ENCODE measurements around the gene RNF168.

DNA sequence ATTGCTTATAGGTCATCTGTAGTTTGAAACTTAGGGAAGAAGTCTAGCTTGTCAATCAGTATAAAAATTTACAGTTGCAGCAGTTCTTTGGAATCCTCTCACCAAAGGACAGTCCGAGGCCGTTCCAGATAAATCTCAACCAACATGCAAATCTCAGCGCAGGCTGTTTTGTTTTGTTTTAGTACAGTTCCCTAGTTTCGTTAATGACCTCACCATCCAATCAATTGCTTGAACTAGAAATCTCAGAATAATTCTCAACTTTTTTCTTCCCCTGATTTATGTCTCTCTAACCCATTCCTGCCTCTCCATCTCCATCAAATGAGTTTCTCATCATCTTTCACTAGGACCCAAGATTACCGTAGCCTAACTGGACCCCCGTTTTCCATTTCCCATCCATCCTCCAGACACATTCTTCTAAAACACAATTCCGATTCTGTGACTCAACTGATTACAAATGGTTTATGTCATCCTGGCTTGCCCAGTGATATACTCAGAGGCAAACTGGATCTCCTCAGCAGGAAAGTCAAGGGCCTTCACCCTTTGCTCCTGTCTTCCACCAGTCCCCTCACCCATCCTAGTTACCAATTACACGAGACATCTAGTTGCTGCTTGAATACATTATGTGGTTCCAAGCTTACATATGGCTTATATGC, 10.3 kb upstream of the RNF168 start:
- TF ChIP-seq, protein P1, sequence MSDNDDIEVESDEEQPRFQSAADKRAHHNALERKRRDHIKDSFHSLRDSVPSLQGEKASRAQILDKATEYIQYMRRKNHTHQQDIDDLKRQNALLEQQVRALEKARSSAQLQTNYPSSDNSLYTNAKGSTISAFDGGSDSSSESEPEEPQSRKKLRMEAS (IDR thresholded peaks at IDR 0.05; ENCODE audit: low read depth, low read length): no peak
- TF ChIP-seq, protein P2, sequence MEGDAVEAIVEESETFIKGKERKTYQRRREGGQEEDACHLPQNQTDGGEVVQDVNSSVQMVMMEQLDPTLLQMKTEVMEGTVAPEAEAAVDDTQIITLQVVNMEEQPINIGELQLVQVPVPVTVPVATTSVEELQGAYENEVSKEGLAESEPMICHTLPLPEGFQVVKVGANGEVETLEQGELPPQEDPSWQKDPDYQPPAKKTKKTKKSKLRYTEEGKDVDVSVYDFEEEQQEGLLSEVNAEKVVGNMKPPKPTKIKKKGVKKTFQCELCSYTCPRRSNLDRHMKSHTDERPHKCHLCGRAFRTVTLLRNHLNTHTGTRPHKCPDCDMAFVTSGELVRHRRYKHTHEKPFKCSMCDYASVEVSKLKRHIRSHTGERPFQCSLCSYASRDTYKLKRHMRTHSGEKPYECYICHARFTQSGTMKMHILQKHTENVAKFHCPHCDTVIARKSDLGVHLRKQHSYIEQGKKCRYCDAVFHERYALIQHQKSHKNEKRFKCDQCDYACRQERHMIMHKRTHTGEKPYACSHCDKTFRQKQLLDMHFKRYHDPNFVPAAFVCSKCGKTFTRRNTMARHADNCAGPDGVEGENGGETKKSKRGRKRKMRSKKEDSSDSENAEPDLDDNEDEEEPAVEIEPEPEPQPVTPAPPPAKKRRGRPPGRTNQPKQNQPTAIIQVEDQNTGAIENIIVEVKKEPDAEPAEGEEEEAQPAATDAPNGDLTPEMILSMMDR (IDR thresholded peaks at IDR 0.05; ENCODE audit: low read depth, low read length): no peak
